NCI-H526 (cell line): ENCODE data around the gene CDK11B.
A peak's percentile ranks its signal among the peaks of the same experiment; 100 is the strongest.
"Not testable (repeated sequence)": the region's sequence is repeated elsewhere in the genome, so short reads cannot be mapped to it uniquely, and the experiment has no call there.

ENCODE experiments used
- DNase-seq, 2 experiments: peaks; one replicate each; lab custom pipeline; 2025; lab: John Stamatoyannopoulos, UW

CDK11B gene

DNA sequence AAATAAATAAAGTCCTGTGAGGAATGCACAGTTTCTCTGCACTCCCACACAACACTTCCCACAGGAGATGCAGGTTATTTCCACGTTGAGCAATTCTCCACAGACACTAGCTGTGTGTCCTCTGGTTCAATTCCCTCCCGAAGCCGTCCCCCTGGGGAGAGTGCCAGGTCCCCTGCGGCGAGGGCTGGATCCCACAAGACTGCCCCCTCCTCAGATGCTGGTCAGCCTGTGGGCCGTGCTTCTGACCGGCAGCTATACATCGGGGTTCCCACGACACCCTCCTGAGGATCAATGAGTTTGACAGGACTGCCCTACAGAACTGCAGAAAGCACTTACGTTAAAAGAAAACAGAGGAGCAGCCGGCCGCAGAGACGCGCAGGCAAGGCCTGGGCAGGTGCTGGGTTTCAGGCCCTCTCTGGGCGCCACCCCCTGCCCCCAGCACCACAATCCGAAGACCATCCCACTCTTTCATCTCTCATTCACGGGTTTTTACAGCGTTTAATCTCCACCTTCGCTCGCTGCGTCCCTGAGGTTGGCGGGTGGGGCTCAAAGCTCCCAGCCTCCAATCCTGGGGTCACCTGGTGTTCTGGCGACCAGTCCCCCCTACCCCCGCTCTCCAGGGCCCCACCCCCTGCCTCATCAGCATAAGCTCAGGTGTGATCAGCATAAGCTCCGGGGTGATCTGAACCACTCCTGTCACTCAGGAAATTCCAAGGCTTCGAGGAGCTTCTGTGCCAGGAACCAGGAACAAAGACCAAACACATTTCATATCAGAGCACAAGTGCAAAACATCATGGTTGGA, 24.5 kb upstream of the CDK11B start:
- no peak for DNase-seq

- DNase-seq, result no peak
Observed at GRCh38 chr1:1680912-1681273, 22.1 kb upstream of the CDK11B start.

DNA sequence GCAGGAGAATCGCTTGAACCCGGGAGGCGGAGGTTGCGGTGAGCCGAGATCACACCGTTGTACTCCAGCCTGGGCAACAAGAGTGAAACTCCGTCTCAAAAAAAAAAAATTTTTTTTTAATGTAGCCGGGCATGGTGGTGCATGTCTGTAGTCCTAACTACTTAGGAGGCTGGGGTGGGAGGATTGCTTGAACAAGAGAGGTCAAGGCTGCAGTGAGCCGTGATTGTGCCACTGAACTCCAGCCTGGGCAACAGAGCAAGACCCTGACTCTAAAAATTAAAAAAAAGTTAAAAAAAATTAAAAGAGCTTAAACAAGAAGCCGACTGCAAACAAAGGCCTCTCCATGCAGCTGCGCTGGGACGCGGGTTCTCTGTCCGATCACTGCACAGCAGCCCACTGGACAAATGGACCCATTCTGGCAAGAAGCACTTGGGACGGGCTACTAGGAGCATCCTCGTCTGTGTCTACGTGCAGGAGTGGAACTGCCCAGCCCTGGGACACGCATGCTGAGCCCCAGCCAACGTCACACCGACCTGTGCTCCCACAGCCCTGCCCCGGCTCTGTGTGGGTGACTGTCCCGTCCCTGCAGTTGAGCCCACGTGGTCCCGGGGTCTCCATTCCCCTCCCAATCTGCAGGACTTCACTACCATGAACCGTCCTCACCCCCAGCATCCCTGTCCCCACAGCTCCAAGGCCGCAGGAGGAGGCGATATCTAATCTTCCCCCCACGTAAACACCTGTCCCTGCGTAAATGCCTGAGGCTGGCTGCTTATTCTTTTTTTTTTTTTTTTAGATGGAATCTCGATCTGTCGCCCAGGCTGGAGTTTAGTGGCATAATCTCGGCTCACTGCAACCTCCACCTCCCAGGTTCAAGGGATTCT, 21.5 kb upstream of the CDK11B start:
- DNase-seq, result no peak

DNA sequence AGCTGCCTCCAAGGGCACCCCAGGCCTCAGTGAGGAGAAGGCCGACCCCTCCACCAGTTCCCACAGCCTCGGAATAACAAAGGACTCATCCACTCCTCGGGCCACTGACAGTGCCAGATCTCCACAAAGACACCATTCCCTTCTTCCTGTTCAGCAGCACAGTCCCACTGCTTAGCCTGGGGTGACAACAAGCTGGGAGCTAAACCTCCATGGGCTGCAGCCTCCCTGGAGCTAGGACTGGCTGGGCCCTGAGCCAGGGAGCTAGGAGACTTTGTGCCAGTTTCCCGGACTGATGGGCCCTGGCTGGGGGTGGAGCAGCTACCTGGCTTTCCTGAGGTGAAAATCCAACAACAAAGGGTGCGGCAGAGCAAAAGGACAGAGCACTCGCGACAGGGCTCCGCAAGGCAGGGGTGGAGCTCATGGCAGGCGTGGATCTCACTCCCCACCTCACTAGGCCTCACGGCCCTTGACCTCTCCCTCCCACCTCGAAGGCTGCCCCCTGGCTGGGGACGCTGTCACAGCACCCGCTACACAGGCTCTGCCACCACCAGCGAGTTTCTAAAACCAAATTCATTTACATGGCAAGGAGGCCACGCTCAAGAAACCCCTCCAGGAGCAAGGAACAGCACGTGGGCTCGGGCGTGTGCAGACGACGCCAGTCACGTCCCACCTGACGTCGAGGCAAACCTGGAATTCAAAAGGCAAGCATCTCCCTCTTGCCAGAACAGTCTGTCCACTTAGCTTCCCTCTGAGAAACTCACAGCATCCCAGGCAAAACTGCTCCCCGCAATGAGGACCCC, 20.0 kb upstream of the CDK11B start:
- peak in 1 of 2 experiments; percentile 31 for DNase-seq

DNA sequence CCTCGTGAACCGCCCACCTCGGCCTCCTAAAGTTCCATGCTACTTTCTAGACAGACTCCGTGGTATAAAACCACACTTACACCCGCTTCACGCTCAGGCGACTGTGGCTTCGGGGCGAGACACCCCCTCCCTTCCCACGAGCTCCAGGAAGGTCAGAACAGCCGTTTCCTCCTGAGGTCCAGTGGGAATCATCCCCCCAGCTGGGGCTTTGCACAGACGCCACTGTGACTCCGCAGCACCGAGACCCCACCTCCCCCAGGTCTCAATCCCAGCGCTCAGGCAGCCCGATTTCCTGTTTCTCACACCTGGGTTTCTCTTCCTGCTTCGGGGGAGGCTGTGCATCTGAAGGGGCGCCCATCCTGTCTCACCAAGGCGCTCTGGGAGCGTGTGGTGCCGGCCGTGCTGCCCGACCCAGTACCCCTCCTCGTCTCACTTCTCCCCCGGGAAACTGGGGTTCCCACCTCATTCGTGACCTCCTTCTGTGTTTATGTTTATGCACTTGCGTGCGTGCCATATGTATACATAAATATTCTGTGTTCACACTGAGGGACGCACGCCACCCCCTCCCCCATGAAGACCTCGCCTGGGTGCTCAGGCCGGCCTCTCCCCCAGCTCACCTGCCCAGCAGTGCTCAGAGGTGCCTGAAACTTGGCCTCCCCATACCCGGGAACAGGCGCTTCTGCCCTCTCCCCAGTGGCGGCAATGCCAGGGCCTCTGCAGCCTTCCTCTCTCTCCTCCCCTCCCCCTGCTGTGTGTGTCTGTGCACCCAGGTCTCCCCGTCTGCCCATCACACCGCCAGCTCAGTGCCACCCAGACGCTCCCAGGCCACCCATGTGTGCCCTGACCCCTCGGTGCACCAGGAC, 19.1 kb upstream of the CDK11B start:
- no peak for DNase-seq

DNA sequence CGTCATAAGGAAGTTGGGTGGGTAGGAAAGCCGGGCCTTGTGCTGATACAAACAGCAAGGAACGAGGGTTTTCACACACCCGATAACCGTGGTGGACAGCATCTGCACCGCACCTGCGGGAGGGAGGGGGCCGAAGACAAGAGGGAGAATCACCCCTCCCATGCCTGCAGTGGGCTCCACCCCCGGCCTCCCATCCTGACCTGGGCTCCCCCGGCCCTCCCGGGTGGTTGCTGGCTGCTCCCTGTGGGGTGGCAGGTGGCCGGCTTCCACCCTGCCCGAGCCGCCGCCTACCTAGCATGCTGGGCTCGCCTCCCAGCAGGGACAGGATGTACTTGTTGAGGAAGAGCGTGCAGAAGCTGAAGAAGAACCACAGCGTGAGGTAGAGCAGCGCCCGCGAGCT, 17.3 kb upstream of the CDK11B start:
- DNase-seq, result not testable (repeated sequence)

DNA sequence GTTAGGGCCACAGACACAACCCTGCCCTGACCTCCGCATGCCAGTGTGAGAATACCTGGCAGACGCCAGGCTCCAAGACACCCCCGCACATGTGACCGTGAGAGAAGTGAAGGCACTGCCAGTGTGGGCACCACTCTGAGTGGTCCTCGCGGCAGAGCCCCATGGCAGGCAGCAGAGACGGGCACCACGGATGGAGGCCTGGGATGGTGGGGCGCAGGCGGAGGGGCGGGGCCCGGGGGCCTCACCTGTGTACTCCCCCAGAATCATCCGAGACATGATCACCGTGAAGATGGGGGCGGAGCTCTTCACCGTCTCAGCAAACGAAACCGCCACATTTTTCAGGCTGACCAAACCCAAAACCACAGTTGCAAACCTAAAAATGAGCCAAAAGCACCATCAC, 16.4 kb upstream of the CDK11B start:
- DNase-seq, result not testable (repeated sequence)

DNA sequence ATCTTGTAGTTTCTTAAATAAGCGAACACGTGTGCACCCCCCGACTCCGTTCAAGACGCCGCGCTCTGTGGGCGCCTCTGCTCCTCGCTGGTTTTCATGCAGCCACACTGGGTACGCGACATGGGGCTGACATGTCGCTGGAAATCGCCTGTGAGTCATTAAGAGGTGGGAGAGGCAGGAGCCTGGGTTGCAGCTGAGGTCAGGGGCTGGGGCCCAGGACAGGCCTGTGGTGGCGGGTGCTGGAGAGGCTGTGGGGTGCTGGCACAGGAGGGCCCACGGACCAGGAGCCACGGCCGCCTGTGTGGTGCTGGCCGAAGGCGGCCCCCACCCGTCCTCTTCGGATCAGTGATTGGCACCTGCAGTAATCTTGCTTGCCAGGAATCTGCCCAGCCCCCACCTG, 16.0 kb upstream of the CDK11B start:
- not testable (repeated sequence) for DNase-seq

DNA sequence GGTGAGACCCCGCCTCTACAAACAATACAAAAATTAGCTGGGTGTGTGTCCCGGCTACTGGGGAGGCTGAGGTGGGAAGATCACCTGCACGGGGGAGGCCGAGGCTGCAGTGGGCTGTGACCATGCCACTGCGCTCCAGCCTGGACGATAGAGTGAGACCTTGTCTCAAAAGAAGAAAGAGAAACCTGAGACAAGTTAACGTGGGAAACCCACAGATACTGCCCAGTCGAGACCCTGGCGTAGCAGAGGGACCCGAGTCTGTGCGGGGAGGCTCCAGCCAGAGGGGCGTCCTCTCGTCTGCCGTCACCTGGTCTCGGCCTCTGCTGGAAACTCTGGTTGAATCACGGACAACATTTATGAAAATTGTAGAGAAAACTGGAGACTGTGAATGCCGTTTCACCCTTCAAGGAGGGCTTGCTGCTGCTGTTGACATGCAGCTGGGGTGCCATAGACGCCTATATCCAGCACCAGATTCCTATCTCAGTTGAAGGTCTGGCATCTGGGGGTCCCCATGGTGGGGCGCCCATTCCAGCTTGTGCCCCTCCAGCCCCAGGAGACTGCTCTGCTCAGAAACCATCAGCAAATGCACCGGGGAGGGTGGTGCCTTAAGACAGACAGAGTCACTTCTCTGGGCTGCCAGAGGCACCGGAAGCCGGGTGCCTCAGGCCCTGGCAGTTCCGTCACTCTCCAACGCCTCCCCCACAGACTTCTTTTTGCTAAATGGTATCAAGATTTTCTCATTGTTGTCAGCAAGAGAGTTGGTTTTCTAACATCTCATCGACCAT, 13.6 kb upstream of the CDK11B start:
- no peak for DNase-seq

- DNase-seq, result no peak
Observed at GRCh38 chr1:1671365-1672119, 12.7 kb upstream of the CDK11B start.

GRCh38 chr1:1670866-1671265, 12.1 kb upstream of the CDK11B start:
- no peak for DNase-seq

DNA sequence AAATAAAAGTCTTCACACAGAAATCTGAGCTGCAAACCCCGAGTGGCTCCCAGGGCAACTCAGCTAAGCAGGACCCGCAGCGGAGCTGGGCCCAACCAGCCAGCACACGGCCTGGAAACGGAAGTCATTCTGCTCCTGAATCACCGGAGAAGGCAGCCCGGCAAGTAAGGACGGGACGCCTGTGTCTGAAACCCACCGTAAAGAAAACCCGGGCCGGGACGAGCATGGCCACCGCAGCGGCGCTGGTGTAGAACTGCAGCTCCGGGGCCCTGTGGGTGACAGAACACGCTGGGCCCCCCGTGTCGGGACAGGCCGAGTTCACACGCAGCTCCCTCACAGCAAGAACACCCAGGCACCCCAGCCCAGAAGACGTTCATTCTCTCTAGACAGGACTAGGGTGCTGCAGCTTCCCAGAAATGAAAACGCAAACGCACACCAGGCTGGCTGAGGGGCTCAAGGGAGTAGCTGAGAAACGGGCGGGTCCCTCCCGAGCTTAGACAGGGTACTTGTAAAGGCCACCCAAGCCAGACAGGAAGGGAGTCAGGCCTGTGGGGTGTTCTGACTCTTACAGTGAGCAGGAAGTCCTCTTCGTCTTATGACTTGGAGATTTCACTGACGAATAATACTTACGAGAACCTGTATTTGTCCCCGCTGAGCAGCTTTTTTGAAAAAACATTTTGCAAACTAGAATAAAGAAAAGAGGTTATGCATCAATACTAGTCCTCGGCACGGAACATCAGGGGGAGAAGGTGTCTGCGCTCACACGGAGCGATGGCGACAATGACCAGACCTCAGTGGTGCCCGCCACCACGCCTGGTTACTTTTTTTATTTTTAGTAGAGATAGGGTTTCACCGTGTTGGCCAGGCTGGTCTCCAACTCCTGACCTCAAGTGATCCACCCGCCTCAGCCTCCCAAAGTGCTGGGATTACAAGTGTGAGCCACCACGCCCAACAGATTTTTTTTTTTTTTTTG, 10.9 kb upstream of the CDK11B start:
- no peak for DNase-seq

DNA sequence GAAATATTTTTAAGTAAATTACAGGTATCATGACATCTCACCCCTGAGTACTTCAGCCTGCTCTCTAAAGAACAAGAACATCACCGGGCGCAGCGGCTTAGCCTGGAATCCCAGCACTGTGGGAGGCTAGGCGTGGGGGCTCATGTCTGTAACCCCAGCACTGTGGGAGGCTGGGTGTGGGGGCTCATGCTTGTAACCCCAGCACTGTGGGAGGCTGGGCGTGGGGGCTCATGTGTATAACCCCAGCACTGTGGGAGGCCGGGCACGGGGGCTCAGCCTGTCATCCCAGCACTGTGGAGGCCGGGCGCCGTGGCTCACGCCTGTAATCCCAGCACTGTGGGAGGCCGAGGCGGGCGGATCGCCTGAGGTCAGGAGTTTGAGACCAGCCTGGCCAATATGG, 7.7 kb upstream of the CDK11B start:
- no peak for DNase-seq

DNA sequence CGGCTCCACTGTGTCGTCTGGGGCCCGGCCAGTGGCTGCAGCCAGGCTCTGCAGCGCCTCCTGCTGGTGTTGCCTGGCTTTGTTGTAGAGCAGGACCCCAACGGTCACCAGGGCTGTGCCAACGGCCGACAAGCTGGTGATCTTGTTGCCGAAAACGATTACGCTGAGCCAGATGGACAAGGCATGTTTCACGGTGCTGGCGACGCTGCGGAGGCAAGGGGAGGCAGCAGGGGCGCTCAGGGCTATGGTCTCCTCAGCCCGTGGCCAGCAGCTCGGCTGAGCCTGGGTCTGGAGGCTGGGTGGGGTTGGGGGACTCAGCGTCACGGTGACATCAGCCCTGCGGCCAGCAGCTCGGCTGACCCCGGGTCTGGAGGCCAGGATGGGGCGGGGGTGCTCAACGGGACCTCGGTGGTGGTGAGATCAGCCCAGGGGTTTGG, 7.0 kb upstream of the CDK11B start:
- DNase-seq, result peak in 1 of 2 experiments; percentile 21

DNA sequence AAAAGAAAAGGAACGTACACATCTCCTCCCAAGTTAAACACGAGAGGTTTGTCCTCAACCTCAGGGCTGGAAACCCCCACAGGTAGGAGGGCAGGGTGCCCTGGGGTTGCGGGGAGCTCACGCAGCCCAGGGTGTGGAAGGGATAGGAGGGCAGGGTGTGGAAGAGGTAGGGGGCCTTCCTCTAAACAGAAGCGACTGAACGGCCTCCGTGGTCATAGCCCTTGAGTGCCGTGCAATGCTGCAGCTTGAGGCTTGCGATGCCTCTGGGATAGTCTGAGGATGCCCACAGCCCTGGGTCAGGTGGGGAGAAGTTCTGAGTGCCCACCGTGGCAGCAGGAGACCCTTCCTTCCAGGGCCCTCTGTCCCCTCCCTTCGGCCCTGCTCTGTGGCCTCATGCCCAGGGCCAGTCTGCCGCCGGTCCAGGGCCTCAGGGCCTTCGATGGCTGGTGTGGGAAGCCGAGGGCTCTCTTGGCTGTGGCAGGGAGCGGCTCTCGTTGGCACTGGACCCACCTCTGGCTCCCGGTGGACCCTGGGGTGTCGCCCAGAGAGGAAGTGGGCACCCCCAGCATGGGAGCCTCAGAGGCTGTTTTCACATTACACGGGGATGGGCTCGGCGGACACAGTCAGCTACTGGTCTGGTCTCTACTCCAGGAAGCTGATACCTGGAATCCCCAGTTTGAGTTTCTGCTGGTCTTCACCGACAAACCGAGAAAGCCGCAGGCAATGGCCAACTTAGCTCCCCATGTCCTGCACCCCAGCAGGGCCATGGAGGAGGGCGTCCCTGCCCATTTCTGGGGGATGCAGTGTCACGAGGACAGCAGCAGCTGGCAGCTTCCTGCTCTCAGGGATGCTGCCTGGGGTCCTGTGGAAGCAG, 6.4 kb upstream of the CDK11B start:
- no peak for DNase-seq

- DNase-seq, result not testable (repeated sequence)
Observed at GRCh38 chr1:1664318-1664717, 5.5 kb upstream of the CDK11B start.

- not testable (repeated sequence) for DNase-seq
Observed at GRCh38 chr1:1662830-1663560, 4.2 kb upstream of the CDK11B start.
